NB4 (cell line): ENCODE measurements around the gene PAX1.

Experiments used
- TF ChIP-seq, protein P1 (sequence below): IDR thresholded peaks from one replicate; pipeline ENCODE4 v1.5.1; 2012; ENCODE audit warnings: low read depth, low read length
- TF ChIP-seq, protein P2 (sequence below): IDR thresholded peaks from 2 replicates; pipeline ENCODE4 v1.6.1; 2011; ENCODE audit warnings: low read depth, low read length

DNA sequence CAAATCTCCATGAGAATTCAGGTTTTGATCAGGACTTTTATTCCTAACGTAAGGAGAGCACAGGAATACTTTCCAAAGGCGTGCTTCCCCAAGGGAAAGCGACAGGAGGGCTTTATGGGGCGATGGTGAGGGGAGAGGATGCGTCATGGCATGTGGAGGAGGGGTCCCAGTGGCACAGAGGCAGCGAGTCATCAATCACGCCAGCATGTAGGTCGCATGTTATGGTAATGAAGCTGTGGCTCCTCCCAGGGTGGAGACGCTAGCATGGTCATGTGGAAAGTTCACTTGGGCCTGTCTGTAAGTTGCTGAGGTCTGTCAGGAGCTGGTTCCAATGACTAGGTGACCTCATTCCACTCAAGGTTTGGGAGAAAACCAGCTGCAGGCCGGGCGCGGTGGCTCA lies 35.3 kb upstream of the PAX1 start:
- TF ChIP-seq, protein P1, sequence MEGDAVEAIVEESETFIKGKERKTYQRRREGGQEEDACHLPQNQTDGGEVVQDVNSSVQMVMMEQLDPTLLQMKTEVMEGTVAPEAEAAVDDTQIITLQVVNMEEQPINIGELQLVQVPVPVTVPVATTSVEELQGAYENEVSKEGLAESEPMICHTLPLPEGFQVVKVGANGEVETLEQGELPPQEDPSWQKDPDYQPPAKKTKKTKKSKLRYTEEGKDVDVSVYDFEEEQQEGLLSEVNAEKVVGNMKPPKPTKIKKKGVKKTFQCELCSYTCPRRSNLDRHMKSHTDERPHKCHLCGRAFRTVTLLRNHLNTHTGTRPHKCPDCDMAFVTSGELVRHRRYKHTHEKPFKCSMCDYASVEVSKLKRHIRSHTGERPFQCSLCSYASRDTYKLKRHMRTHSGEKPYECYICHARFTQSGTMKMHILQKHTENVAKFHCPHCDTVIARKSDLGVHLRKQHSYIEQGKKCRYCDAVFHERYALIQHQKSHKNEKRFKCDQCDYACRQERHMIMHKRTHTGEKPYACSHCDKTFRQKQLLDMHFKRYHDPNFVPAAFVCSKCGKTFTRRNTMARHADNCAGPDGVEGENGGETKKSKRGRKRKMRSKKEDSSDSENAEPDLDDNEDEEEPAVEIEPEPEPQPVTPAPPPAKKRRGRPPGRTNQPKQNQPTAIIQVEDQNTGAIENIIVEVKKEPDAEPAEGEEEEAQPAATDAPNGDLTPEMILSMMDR = no peak
- TF ChIP-seq, protein P2, sequence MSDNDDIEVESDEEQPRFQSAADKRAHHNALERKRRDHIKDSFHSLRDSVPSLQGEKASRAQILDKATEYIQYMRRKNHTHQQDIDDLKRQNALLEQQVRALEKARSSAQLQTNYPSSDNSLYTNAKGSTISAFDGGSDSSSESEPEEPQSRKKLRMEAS = no peak
